K562 (cell line): ENCODE measurements around the gene GFRA1. TPM values are rescaled to one million over a fixed set of nuclear protein-coding genes. Genes with fewer than 3 reads are reported as not detected.

ENCODE experiments used
- ATAC-seq: fragments of 200-7000 bp; cut with Tn5 transposase; 3 replicates; pipeline ENCODE4 v1.9.1; 2020; ENCODE audit warnings: moderate library complexity
- BruUV-seq: library from RNA; stranded (reverse); fragments of 400-500 nt; replicated peaks from 2 replicates; lab custom pipeline; 2021; lab: Mats Ljungman, UMichigan
- CTCF ChIA-PET: fragments of 300-600 bp; formaldehyde crosslinking; extraction: SDS; loops from one replicate; lab custom pipeline; 2021; ENCODE audit warnings: low intra/inter-chr PET ratio; lab: Yijun Ruan, JAX
- POLR2A ChIA-PET: fragments of 300-600, 350-650 bp; sonication (Branson Sonifier 250); formaldehyde crosslinking; extraction: SDS; loops from one replicate; lab custom pipeline; 2021; ENCODE audit warnings: antibody characterized with exemption, inconsistent platforms; lab: Yijun Ruan, JAX
- DNase-seq, 4 experiments: peaks; one replicate each; pipeline versions ENCODE4 v3.0.0 to v3.0.0-alpha.2; 2011 to 2018; ENCODE audit warnings: low spot score in 3 of 4, mixed read lengths in 3 of 4; ENCODE audit errors: extremely low read depth in 1 of 4
- FAIRE-seq: peaks from 2 replicates; lab custom pipeline; 2011; peaks lifted over from hg19 to GRCh38; lab: Jason Lieb, UNC
- H2AFZ ChIP-seq: 2 replicates; pipeline ENCODE4 v1.6.0; 2011; ENCODE audit warnings: low read depth, low read length, control low read depth, inconsistent platforms
- H3K27ac ChIP-seq: fragments of 200-600 bp; 3 replicates; pipeline ENCODE4 v1.8.0; 2011; ENCODE audit warnings: low read depth, mild to moderate bottlenecking, control low read depth, inconsistent platforms, low read length, moderate library complexity, mixed read lengths; ENCODE audit errors: extremely low read depth
- H3K27me3 ChIP-seq, 2 experiments: fragments of 300-600 bp in 1 of 2; 2 replicates in 1 of 2; 3 replicates in 1 of 2; pipeline versions ENCODE4 v1.6.0 to v1.8.0; 2011; ENCODE audit warnings: inconsistent platforms in 2 of 2, low read length in 2 of 2, mild to moderate bottlenecking in 1 of 2, mixed read lengths in 1 of 2, moderate library complexity in 1 of 2; ENCODE audit not compliant: control insufficient read depth in 2 of 2, insufficient read depth in 2 of 2
- H3K36me3 ChIP-seq: fragments of 300-600 bp; 3 replicates; pipeline ENCODE4 v1.8.0; 2011; ENCODE audit warnings: mild to moderate bottlenecking, low read length, inconsistent platforms; ENCODE audit not compliant: control insufficient read depth, insufficient read depth
- H3K4me1 ChIP-seq, 2 experiments: fragments of 200-600 bp in 1 of 2; replicated peaks in 1 of 2; 2 replicates in 1 of 2; 3 replicates in 1 of 2; pipeline versions ENCODE4 v1.5.1 to v1.8.0; 2011; ENCODE audit warnings: inconsistent platforms in 2 of 2, low read length in 2 of 2, mild to moderate bottlenecking in 1 of 2, mixed read lengths in 1 of 2, moderate library complexity in 1 of 2; ENCODE audit not compliant: control insufficient read depth in 2 of 2, insufficient read depth in 2 of 2
- H3K4me2 ChIP-seq: 2 replicates; pipeline ENCODE4 v1.6.1; 2011; ENCODE audit warnings: low read length, control low read depth, inconsistent platforms, mixed read lengths; ENCODE audit not compliant: insufficient read depth
- H3K4me3 ChIP-seq: fragments of 200-600 bp; sonication (generic), shearing (Covaris generic); 2 replicates; pipeline ENCODE4 v1.5.1; 2016; ENCODE audit warnings: control low read depth, inconsistent platforms
- H3K79me2 ChIP-seq: fragments of 200-600 bp; 3 replicates; pipeline ENCODE4 v1.8.0; 2011; ENCODE audit warnings: low read length, inconsistent platforms; ENCODE audit not compliant: control insufficient read depth, insufficient read depth
- H3K9ac ChIP-seq, 2 experiments: 2 replicates each; pipeline versions ENCODE4 v1.6.0 to v1.6.1; 2011; ENCODE audit warnings: low read depth in 2 of 2, low read length in 2 of 2, control low read depth in 1 of 2, inconsistent platforms in 1 of 2, mild to moderate bottlenecking in 1 of 2, mixed read lengths in 1 of 2; ENCODE audit not compliant: insufficient read depth in 1 of 2
- H3K9me1 ChIP-seq: one replicate; pipeline ENCODE4 v1.6.0; 2011; ENCODE audit warnings: inconsistent platforms, mild to moderate bottlenecking, low read length, moderate library complexity; ENCODE audit not compliant: control insufficient read depth, insufficient read depth
- H3K9me3 ChIP-seq: replicated peaks from 2 replicates; pipeline ENCODE4 v1.5.1; 2011; ENCODE audit warnings: low read depth, low read length, inconsistent platforms; ENCODE audit not compliant: control insufficient read depth, insufficient read depth
- H4K20me1 ChIP-seq: replicated peaks from 2 replicates; pipeline ENCODE4 v1.6.1; 2011; ENCODE audit warnings: low read length, inconsistent platforms, mixed read lengths; ENCODE audit not compliant: control insufficient read depth, insufficient read depth
- E2F3 ChIP-seq: fragments of 250-450 bp; sonication (Bioruptor Pico); IDR thresholded peaks from 2 replicates; pipeline ENCODE4 v1.4.0; 2020; ENCODE audit warnings: mild to moderate bottlenecking
- EP300 ChIP-seq: IDR thresholded peaks from 2 replicates; pipeline ENCODE4 v1.6.1; 2012; ENCODE audit warnings: low read length, improper control_type of control experiment
- FOXK2 ChIP-seq, 2 experiments: fragments of 450-650 bp; IDR thresholded peaks in 1 of 2; conservative IDR thresholded peaks in 1 of 2; 2 replicates each; pipeline ENCODE4 v1.6.1; 2016; ENCODE audit warnings: low read depth in 2 of 2, mild to moderate bottlenecking in 1 of 2
- GMEB1 ChIP-seq: fragments of 250-450 bp; sonication (Bioruptor Pico); IDR thresholded peaks from 2 replicates; pipeline ENCODE4 v1.4.0; 2020; ENCODE audit warnings: mild to moderate bottlenecking
- ILK ChIP-seq: fragments of 450-650 bp; IDR thresholded peaks from 2 replicates; pipeline ENCODE4 v1.6.1; 2016; ENCODE audit warnings: missing genetic modification characterization, low read depth, mild to moderate bottlenecking, missing compliant biosample characterization, moderate library complexity, borderline replicate concordance
- JUN ChIP-seq, 2 experiments: sonication (generic) in 1 of 2; formaldehyde crosslinking in 1 of 2; IDR thresholded peaks; 2 replicates each; pipeline versions ENCODE4 v1.6.1 to v1.8.0; 2012 to 2022; ENCODE audit warnings: borderline replicate concordance in 2 of 2, mild to moderate bottlenecking in 2 of 2, improper control_type of control experiment in 1 of 2, low read depth in 1 of 2, low read length in 1 of 2, missing genetic modification reagents in 1 of 2
- KLF1 ChIP-seq: fragments of 450-650 bp; IDR thresholded peaks from 2 replicates; pipeline ENCODE4 v1.6.1; 2016; ENCODE audit warnings: missing genetic modification characterization, missing compliant biosample characterization
- RBM34 ChIP-seq: fragments of 200-400 bp; formaldehyde crosslinking; IDR thresholded peaks from 2 replicates; pipeline ENCODE4 v1.6.1; 2018; ENCODE audit warnings: low read length, borderline replicate concordance; ENCODE audit not compliant: insufficient read depth
- SIN3A ChIP-seq, 2 experiments: fragments of 150-350 bp in 1 of 2; IDR thresholded peaks; 2 replicates each; pipeline ENCODE4 v1.6.1; 2011 to 2016; ENCODE audit warnings: borderline replicate concordance in 2 of 2, low read depth in 2 of 2, low read length in 2 of 2, mild to moderate bottlenecking in 2 of 2, moderate library complexity in 2 of 2; ENCODE audit not compliant: control insufficient read depth in 1 of 2
- THRB ChIP-seq: fragments of 450-650 bp; formaldehyde crosslinking; conservative IDR thresholded peaks from 2 replicates; pipeline ENCODE4 v1.4.0; 2022; ENCODE audit warnings: mild to moderate bottlenecking, missing genetic modification characterization
- YY1 ChIP-seq, 3 experiments: IDR thresholded peaks; 2 replicates each; pipeline ENCODE4 v1.6.1; 2011; ENCODE audit warnings: low read length in 2 of 3, mild to moderate bottlenecking in 2 of 3, moderate library complexity in 2 of 3, borderline replicate concordance in 1 of 3, control low read depth in 1 of 3, low read depth in 1 of 3; ENCODE audit not compliant: insufficient read depth in 3 of 3, insufficient replicate concordance in 2 of 3, control insufficient read depth in 1 of 3, insufficient read length in 1 of 3; ENCODE audit errors: extremely low read depth in 1 of 3
- ZNF76 ChIP-seq: fragments of 250-450 bp; sonication (Bioruptor Pico); IDR thresholded peaks from 2 replicates; pipeline ENCODE4 v1.4.0; 2020; ENCODE audit warnings: mild to moderate bottlenecking, moderate library complexity, borderline replicate concordance
- WGBS: fragments of 100-300 bp; shearing (Covaris generic); methylation state at CpG from one replicate; pipeline ENCODE4 v1.1.6; 2016; ENCODE audit warnings: low coverage, mixed read lengths; ENCODE audit not compliant: insufficient coverage; ENCODE audit errors: missing lambda C conversion rate; 5-methylcytosine and 5-hydroxymethylcytosine counted together
- in situ Hi-C: fragments of 300-500 bp; cut with MboI; formaldehyde crosslinking; loops from 4 replicates; pipeline ENCODE4 v1.15.0; 2018; ENCODE audit warnings: inconsistent platforms, mixed read lengths
- intact Hi-C: fragments of 100-400 bp; cut with micrococcal nuclease; formaldehyde crosslinking; loops from 2 replicates; pipeline ENCODE4 v1.14.2; 2022
- polyA plus RNA-seq, 8 experiments: library from polyadenylated mRNA; depleted of rRNA in 4 of 8; stranded (reverse) in 5 of 8; unstranded in 3 of 8; fragments of >200 nt; fragmentation: Nextera tagmentation in 2 of 8; fragmentation: Illumina TruSeq in 1 of 8; extraction: Ambion mirVana in 2 of 8; extraction: Trizol in 1 of 8; gene quantifications; 2 replicates each; pipeline versions ENCODE4 v1.2.1 to v1.2.3, GENCODE V29; 2011 to 2014; ENCODE audit warnings: inconsistent platforms in 1 of 8, missing spikeins in 1 of 8
- total RNA-seq, 7 experiments: library from RNA; depleted of rRNA in 6 of 7; stranded (reverse); fragments of >200 nt in 6 of 7; fragmentation: Illumina TruSeq in 2 of 7; extraction: Trizol in 2 of 7; gene quantifications; 2 replicates each; pipeline versions ENCODE4 v1.2.1 to v1.2.3, GENCODE V29; 2011 to 2021; ENCODE audit warnings: low replicate concordance in 1 of 7

The GFRA1 gene
- total and polyA plus RNA-seq, 9 of the 15 experiments (the other 6 are each of a cell fraction or from before 2014, with no cell fraction given), result 0.04 TPM; not detected in 8

DNA sequence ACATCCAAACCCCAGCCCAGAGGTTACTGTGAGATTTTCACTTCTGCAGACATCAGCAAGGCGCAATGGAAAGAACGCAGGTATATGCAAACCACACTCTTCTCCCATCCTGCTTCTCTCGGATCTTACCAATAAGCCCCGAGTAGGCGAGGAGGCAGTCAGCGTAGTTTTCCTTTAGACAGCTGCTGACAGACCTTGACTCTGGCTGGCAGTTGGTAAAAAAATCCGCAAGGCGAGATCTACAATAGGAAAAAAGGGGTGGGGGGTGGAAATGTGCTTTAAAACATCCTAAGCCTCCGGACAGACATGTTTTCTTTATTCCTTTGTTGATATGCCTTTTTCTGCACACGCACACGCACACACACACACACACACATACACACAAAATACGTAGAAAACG is 176.5 kb downstream of the GFRA1 start:
- intact Hi-C loops (no loop called here), in situ Hi-C loops (no loop called here)
- TF ChIP-seq SIN3A (IDR thresholded peaks at IDR 0.05; ENCODE audit: borderline replicate concordance in 2 of 2, control insufficient read depth in 1 of 2, low read depth in 2 of 2, low read length in 2 of 2) (no peak), RBM34 (no peak), FOXK2 (conservative IDR thresholded peaks at IDR 0.05 in 1 of 2, IDR thresholded peaks at IDR 0.05 in 1 of 2; ENCODE audit: low read depth in 2 of 2) (no peak)
- Histone ChIP-seq H3K9me1 (no peaks in the 10 kb centered on the region), H3K4me3 (no peak overlapping the region), H3K4me2 (no peak overlapping the region), H3K4me1 (no peaks in the 10 kb centered on the region), H3K9me3 (no peaks in the 10 kb centered on the region), H3K79me2 (no peaks in the 10 kb centered on the region), H2AFZ (no peak overlapping the region), H4K20me1 (no peaks in the 10 kb centered on the region), H3K9ac (no peak overlapping the region), H3K36me3 (no peaks in the 10 kb centered on the region), H3K27me3 (no peaks in the 10 kb centered on the region), H3K27ac (no peak overlapping the region)
- ChIA-PET POLR2A (no interaction called here), CTCF (no interaction called here)
- FAIRE-seq (no peak), DNase-seq (no peak), ATAC-seq (no peak)
- no TSS peak for BruUV-seq
- 0% methylated on average over 8 of the region's 13 CpGs for WGBS

- Histone ChIP-seq H2AFZ (no peak overlapping the region), H3K9me3 (no peaks in the 10 kb centered on the region), H3K27ac (no peak overlapping the region), H4K20me1 (no peaks in the 10 kb centered on the region), H3K4me3 (no peak overlapping the region), H3K79me2 (no peaks in the 10 kb centered on the region), H3K4me2 (no peak overlapping the region), H3K36me3 (no peaks in the 10 kb centered on the region), H3K27me3 (no peaks in the 10 kb centered on the region), H3K9ac (no peak overlapping the region), H3K9me1 (no peaks in the 10 kb centered on the region), H3K4me1 (no peaks in the 10 kb centered on the region)
- no peak for DNase-seq
- in situ Hi-C loops, result no loop called here
- no peak for ATAC-seq
- intact Hi-C loops, result no loop called here
- ChIA-PET CTCF (no interaction called here), POLR2A (no interaction called here)
- no TSS peak for BruUV-seq
- no peak for FAIRE-seq
- WGBS, result 2% methylated on average over 6 of the region's 6 CpGs
- TF ChIP-seq GMEB1 (CRISPR knock-in tag) (no peak), YY1 (IDR thresholded peaks at IDR 0.05; ENCODE audit: borderline replicate concordance in 1 of 3, control insufficient read depth in 1 of 3, extremely low read depth in 1 of 3, insufficient read depth in 3 of 3, insufficient read length in 1 of 3, insufficient replicate concordance in 2 of 3, low read depth in 1 of 3, low read length in 2 of 3) (no peak), ILK (tag) (no peak), EP300 (no peak), KLF1 (tag) (no peak), THRB (CRISPR knock-in tag) (no peak), JUN (IDR thresholded peaks at IDR 0.05; ENCODE audit: borderline replicate concordance, low read depth, low read length) (no peak), JUN (CRISPR knock-in tag; IDR thresholded peaks at IDR 0.05; ENCODE audit: borderline replicate concordance) (no peak), ZNF76 (no peak), E2F3 (no peak)
These were observed 178.7 kb downstream of the GFRA1 start for GRCh38 chr10:116094356-116094755.
